ENCODE measurements around the gene CMSS1.

Gene CMSS1

DNA sequence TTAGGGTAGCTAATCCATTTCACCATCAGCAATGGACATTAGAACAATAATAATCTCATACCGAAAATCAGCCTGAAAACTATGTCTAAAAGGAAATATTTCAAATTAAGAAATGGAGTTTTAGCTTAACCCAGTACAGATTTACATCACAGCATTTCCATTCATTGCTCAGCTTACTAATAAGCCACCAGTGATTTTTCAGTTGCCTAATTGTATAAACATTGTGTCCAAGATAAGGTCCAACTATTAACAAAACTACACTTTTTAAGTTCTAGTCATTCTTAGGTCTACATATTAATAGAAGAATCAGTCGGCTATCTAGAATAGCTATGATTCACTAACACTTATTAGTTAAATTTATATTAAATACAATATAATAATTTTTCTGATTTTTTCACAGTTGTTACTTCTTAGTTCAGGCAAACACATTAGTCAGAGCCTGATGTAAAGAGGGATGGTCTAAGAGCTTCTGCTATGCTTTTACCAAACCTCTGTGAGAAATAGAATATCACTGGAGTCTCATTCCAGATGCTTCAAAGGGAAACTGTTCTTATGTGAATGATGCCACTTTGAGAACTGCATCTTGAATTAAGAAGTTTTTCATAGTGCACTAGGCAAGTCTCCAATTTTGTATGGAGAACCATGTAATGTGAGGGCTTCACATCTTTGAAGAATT, 74.1 kb downstream of the CMSS1 start:
- H3K27me3 ChIP-seq (ENCODE audit: insufficient read depth, poor library complexity, severe bottlenecking) = no peaks in the 10 kb centered on the region
- H3K4me3 ChIP-seq (replicated peaks; ENCODE audit: insufficient read depth, low read length) = no peak overlapping the region
- H3K27ac ChIP-seq (replicated peaks) = no peak overlapping the region
- TF ChIP-seq, protein P1, sequence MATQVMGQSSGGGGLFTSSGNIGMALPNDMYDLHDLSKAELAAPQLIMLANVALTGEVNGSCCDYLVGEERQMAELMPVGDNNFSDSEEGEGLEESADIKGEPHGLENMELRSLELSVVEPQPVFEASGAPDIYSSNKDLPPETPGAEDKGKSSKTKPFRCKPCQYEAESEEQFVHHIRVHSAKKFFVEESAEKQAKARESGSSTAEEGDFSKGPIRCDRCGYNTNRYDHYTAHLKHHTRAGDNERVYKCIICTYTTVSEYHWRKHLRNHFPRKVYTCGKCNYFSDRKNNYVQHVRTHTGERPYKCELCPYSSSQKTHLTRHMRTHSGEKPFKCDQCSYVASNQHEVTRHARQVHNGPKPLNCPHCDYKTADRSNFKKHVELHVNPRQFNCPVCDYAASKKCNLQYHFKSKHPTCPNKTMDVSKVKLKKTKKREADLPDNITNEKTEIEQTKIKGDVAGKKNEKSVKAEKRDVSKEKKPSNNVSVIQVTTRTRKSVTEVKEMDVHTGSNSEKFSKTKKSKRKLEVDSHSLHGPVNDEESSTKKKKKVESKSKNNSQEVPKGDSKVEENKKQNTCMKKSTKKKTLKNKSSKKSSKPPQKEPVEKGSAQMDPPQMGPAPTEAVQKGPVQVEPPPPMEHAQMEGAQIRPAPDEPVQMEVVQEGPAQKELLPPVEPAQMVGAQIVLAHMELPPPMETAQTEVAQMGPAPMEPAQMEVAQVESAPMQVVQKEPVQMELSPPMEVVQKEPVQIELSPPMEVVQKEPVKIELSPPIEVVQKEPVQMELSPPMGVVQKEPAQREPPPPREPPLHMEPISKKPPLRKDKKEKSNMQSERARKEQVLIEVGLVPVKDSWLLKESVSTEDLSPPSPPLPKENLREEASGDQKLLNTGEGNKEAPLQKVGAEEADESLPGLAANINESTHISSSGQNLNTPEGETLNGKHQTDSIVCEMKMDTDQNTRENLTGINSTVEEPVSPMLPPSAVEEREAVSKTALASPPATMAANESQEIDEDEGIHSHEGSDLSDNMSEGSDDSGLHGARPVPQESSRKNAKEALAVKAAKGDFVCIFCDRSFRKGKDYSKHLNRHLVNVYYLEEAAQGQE (IDR thresholded peaks at IDR 0.05; ENCODE audit: insufficient replicate concordance, low read depth) = no peak
- TF ChIP-seq GABPA (IDR thresholded peaks at IDR 0.05; ENCODE audit: low read depth) (no peak), POLR2AphosphoS5 (IDR thresholded peaks at IDR 0.05; ENCODE audit: low read depth) (no peak), SPI1 (IDR thresholded peaks at IDR 0.05; ENCODE audit: borderline replicate concordance, low read depth) (no peak)
- TF ChIP-seq, protein P2, sequence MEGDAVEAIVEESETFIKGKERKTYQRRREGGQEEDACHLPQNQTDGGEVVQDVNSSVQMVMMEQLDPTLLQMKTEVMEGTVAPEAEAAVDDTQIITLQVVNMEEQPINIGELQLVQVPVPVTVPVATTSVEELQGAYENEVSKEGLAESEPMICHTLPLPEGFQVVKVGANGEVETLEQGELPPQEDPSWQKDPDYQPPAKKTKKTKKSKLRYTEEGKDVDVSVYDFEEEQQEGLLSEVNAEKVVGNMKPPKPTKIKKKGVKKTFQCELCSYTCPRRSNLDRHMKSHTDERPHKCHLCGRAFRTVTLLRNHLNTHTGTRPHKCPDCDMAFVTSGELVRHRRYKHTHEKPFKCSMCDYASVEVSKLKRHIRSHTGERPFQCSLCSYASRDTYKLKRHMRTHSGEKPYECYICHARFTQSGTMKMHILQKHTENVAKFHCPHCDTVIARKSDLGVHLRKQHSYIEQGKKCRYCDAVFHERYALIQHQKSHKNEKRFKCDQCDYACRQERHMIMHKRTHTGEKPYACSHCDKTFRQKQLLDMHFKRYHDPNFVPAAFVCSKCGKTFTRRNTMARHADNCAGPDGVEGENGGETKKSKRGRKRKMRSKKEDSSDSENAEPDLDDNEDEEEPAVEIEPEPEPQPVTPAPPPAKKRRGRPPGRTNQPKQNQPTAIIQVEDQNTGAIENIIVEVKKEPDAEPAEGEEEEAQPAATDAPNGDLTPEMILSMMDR (IDR thresholded peaks at IDR 0.05; ENCODE audit: insufficient read depth, low read length) = no peak
- no peak for DNase-seq (ENCODE audit: low read depth in 1 of 2, low spot score in 1 of 2)

DNA sequence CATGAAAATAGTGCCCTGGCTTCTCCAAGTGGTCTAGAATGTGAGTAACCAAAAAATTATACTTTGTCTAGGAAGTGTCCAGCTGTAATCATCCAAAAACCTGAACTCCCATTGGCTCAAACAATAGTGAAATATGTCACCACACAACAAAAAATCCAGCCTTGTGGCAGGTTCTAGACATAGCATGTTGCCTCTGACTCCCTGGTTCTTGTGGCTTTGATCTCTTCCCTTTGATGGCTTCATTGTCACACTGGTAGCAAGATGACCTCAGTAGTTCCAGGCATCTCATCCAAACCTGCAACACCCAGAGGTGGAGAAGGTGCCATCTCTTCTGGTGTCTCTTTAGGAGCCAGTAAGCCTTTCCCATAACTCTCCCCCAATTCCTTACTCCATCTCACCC, 74.7 kb downstream of the CMSS1 start:
- TF ChIP-seq, protein P1 (IDR thresholded peaks at IDR 0.05; ENCODE audit: insufficient replicate concordance, low read depth) = no peak
- no peak for TF ChIP-seq SPI1 (IDR thresholded peaks at IDR 0.05; ENCODE audit: borderline replicate concordance, low read depth)
- TF ChIP-seq POLR2AphosphoS5 (IDR thresholded peaks at IDR 0.05; ENCODE audit: low read depth) = no peak
- TF ChIP-seq, protein P2 (IDR thresholded peaks at IDR 0.05; ENCODE audit: insufficient read depth, low read length) = no peak
- no peak overlapping the region for H3K4me3 ChIP-seq (replicated peaks; ENCODE audit: insufficient read depth, low read length)
- H3K27me3 ChIP-seq (ENCODE audit: insufficient read depth, poor library complexity, severe bottlenecking) = no peaks in the 10 kb centered on the region
- no peak for DNase-seq (ENCODE audit: low read depth in 1 of 2, low spot score in 1 of 2)
- H3K27ac ChIP-seq (replicated peaks) = no peak overlapping the region

DNA sequence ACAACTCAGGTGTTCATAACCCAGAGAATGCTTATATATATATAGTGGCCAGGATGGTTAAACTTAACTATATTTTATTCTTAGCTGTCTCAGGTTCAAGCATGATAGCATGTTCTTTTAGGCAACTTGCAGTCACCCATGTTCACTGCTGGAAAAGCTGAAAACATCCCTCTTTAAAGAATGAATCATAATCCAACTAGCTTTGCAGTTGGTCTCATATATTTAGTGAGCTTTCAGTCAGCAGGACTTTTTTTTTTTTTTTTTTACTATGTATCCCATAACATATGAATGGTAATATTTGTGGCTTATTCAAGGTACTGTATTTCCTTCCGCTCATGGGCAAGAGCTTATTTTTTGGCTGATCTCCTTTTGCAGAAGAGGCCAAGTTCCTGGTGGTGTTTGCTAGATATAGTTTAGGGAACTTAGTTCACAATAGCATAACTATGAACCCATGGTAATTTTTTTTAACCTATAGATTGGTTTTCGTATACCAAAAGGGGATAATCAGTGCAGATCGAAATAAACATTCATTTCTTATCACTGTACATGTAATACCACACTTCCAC, 77.6 kb downstream of the CMSS1 start:
- TF ChIP-seq, protein P2 (IDR thresholded peaks at IDR 0.05; ENCODE audit: insufficient read depth, low read length) = no peak
- peak; percentile 19; the same call in 1 of the 2 replicates for TF ChIP-seq SPI1 (IDR thresholded peaks at IDR 0.05; ENCODE audit: borderline replicate concordance, low read depth)
- H3K27me3 ChIP-seq (ENCODE audit: insufficient read depth, poor library complexity, severe bottlenecking) = no peaks in the 10 kb centered on the region
- peak in 1 of 2 experiments; percentile 64 for DNase-seq (ENCODE audit: low read depth in 1 of 2, low spot score in 1 of 2)
- H3K27ac ChIP-seq (replicated peaks) = peak overlapping the region; percentile 91
- no peak overlapping the region for H3K4me3 ChIP-seq (replicated peaks; ENCODE audit: insufficient read depth, low read length)
